Measurements from ENCODE around the gene VPS72.

VPS72 gene

DNA sequence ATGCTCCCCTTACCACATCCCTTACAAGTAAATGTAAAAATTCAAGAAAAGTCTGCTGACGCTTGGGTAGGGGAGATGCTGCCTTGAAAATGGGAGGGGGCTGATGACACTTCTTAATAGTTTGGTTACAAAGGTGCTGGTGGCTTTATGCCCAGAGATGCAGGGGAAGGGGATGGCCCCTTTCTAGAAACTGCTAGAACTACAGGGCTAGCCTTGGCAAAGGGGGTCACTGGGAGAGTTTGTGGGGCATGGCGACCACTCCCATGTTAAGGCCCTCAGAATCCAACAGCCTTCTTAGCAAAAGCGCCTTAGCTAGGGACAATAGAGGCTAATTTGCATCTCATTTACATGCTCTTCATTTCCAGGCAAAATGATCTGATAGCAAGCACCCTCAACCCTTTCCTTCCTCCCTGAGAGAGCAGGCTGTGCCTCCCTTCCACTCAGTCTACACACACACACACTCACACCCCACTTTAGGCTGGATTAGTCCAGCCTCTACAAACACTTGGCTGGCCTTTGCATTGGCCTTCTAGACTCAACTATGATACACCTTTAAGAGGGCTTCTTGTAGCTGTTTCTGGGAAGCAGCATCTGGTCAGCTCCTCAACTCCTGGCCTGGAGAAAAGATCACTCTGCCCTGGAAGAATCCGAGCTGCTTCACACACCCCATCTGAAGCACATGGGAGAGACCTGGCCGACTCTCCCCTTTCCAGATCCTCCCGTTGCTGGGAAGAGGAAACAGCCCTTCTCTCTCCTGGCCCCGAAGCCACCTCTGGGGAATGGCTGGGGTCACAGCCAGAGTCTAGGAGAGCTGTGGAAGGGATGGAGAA lies 45.3 kb downstream of the VPS72 start:
- DNase-seq: peak; percentile 46

DNA sequence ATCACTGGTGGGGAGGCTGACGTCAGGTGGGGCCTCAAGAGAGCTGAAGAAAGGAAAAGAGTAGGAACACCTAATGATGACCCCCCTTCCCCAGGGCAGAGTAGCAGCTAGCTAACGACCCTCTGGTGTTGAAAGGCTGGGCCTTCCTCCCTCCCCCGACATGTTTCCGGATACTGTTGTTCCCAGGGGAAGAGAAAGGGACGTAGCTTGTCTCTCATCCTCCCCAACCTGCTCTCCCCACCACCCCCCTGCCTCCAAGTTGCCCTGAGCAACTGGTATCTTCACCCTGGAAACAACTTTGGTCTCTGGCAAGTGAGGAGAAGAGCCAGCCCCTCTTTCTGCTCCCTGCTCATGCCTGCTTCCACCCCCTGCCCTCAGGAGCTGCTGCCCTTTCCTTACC lies 46.0 kb downstream of the VPS72 start:
- no peak for DNase-seq

DNA sequence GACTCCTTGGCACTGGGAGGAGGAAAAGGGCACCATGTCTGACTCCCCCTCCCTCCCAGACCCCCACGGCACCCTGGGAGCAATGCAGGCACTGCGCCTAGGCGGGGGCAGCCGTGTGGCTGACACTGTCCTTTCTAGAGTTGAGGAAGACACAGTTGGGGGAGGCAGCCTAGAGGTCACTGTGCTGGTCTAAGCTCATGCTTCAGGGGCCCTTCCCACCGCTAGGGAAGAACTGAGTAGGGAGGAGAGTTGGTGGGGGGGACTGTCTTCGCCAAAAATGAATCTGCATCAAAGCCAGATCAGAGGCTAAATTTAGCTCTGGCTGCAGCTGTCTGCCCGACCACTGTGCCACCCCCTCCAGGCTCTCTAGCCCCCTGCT lies 47.0 kb downstream of the VPS72 start:
- DNase-seq: no peak

- DNase-seq: no peak
These were observed 47.5 kb downstream of the VPS72 start for GRCh38 chr1:151142411-151143056.

- DNase-seq: no peak
These were observed 52.2 kb downstream of the VPS72 start for GRCh38 chr1:151137789-151138188.

GRCh38 chr1:151135433-151136385 lies 54.3 kb downstream of the VPS72 start:
- DNase-seq: no peak

GRCh38 chr1:151134991-151135390 lies 55.0 kb downstream of the VPS72 start:
- no peak for DNase-seq

DNA sequence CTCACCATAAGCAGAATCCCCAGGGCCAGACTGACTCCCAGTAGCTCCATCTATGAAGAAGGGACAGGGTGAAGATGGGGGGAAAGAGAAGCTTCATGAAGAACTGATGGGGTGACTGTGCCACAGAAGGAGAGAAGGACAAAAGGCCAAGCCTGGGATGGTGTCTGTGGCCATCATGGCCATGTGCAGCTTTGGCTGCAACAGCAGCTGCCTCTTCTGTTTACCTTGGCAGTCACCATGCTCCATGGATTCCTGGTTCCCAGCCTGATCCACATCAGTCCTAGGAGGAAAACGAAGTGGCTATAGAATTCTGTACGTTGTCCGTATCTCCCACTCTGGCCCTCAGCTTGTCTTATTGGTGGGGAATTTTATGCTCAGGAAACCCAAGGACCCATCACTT lies 55.6 kb downstream of the VPS72 start:
- no peak for DNase-seq

GRCh38 chr1:151133018-151133806 lies 56.8 kb downstream of the VPS72 start:
- DNase-seq: no peak

DNA sequence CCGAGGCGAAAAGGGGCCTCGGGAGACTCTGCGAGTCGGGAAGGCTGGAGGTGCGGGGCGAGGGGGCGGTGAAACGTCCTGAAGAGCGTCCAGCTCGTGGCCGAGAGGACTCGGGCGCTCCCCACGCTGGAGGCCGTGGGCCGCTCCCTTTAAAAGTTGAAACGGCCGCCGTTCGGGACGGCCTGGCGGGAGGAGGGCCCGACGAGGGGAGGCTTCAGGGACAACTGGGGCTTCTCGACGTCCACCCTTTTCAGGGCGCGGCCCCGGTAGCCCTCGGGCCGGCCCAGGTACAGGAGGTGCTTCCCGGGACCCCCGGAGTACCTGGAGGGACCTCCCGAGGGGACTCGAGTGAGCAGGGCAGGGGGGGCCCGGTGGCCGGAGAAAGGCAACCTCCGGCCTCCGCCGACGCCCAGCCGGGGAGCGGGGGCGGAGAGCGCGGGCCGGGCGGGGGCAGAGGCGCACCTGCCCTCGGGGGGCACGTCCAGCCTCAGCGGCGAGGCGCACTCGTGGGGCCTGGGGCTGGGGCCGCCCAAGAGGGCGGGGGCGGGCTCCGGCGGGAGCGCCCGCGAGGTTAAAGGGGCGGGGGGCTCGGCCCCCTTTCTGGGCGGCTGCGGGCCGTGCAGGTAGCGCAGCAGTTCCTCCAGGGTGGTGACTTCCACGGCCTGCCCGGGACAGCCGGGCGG lies 57.5 kb downstream of the VPS72 start:
- no peak for DNase-seq

- DNase-seq: peak; percentile 85
These were observed 58.2 kb downstream of the VPS72 start for GRCh38 chr1:151131701-151132334.

DNA sequence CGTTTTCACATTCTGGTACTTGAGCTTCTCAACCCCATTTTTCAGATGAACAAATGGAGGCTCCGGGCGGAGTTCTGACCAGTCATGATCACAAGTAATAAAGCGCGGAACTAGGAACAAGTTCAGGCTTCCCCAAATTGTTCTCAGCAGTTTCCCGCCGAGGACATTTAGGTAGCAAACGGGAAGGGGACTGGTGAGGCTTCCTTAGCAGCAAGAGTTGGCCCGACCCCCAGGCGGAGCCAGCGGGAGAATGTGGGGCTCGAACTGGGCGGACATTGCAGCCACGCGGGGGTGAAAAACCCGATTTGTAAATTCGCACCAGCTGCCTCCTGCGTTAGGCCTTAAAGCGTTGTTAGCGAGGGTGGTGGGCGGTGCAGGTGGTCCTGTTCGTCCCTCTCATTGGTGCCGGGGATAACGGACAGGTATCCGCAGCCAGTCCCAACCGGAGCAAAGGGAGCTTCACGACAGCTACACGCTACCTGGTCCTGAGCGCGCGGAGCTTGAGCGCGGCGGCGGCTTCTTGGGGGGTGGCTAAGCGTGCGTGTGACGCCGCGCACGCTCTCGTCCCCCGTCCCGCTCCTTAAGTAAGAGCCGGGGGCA lies 58.9 kb downstream of the VPS72 start:
- peak; percentile 90 for DNase-seq

GRCh38 chr1:151128800-151129199 lies 61.2 kb downstream of the VPS72 start:
- DNase-seq: no peak

Data from retina (tissue), 1 donor.